A549 (cell line): ENCODE measurements around the gene REEP3. TPM values are rescaled to one million over a fixed set of nuclear protein-coding genes. Genes with fewer than 3 reads are reported as not detected.

Experiments
- ATAC-seq, 2 experiments: fragments of 200-7000 bp in 1 of 2; fragments of >200 bp in 1 of 2; cut with Nextera tagmentation in 1 of 2; cut with Tn5 transposase in 1 of 2; 3 replicates each; pipeline versions ENCODE4 v1.8.0 to v1.9.1; 2018 to 2020; ENCODE audit warnings: mild to moderate bottlenecking in 1 of 2, moderate library complexity in 1 of 2
- CTCF ChIA-PET: fragments of 300-600 bp; sonication (Branson Sonifier 250); formaldehyde crosslinking; extraction: SDS; loops from one replicate; lab custom pipeline; 2021; ENCODE audit warnings: antibody characterized with exemption, inconsistent platforms; lab: Yijun Ruan, JAX
- POLR2A ChIA-PET: fragments of 350-600 bp; formaldehyde crosslinking; extraction: SDS; loops from one replicate; lab custom pipeline; 2021; ENCODE audit warnings: antibody characterized with exemption, inconsistent platforms; lab: Yijun Ruan, JAX
- DNase-seq, 2 experiments: peaks; one replicate each; pipeline versions ENCODE4 v3.0.0 to v3.0.0-alpha.2; 2011 to 2016; ENCODE audit warnings: low read depth in 1 of 2, low spot score in 1 of 2
- FAIRE-seq: peaks from 2 replicates; lab custom pipeline; 2011; peaks lifted over from hg19 to GRCh38; lab: Jason Lieb, UNC
- H3K27ac ChIP-seq, 2 experiments: fragments of >200 bp; sonication (Bioruptor Twin); formaldehyde crosslinking; 3 replicates each; pipeline ENCODE4 v1.5.1; 2016 to 2017
- H3K4me1 ChIP-seq: fragments of >200 bp; sonication (Bioruptor Twin); formaldehyde crosslinking; 3 replicates; pipeline ENCODE4 v1.6.1; 2016
- H3K4me2 ChIP-seq: fragments of >200 bp; sonication (Bioruptor Twin); formaldehyde crosslinking; 3 replicates; pipeline ENCODE4 v1.6.1; 2016
- H3K4me3 ChIP-seq: fragments of >200 bp; sonication (Bioruptor Twin); formaldehyde crosslinking; 3 replicates; pipeline ENCODE4 v1.5.1; 2016
- H3K9me3 ChIP-seq: fragments of >200 bp; sonication (Bioruptor Twin); formaldehyde crosslinking; 3 replicates; pipeline ENCODE4 v1.6.1; 2016
- CBX8 ChIP-seq: fragments of 200-600 bp; sonication (generic); IDR thresholded peaks from 2 replicates; pipeline ENCODE4 v1.6.1; 2016
- CHD2 ChIP-seq: fragments of 150-350 bp; IDR thresholded peaks from 2 replicates; pipeline ENCODE4 v1.6.1; 2014; ENCODE audit warnings: low read length; ENCODE audit not compliant: partially characterized antibody
- EHF ChIP-seq: fragments of 250-450 bp; sonication (Bioruptor Pico); IDR thresholded peaks from 2 replicates; pipeline ENCODE4 v1.5.0; 2020; ENCODE audit warnings: mild to moderate bottlenecking
- ESRRA ChIP-seq: fragments of 150-350 bp; IDR thresholded peaks from 2 replicates; pipeline ENCODE4 v1.6.1; 2014; ENCODE audit warnings: mild to moderate bottlenecking, low read length, borderline replicate concordance
- FOSB ChIP-seq: fragments of 250-450 bp; sonication (Bioruptor Pico); IDR thresholded peaks from 2 replicates; pipeline ENCODE4 v1.5.0; 2020; ENCODE audit warnings: mild to moderate bottlenecking, moderate library complexity
- GATA3 ChIP-seq: IDR thresholded peaks from 2 replicates; pipeline ENCODE4 v1.6.1; 2012; ENCODE audit warnings: borderline replicate concordance
- HDAC2 ChIP-seq: fragments of 200-600 bp; sonication (generic); IDR thresholded peaks from 2 replicates; pipeline ENCODE4 v1.6.1; 2016
- HOXA7 ChIP-seq: fragments of 250-450 bp; sonication (Bioruptor Pico); IDR thresholded peaks from 2 replicates; pipeline ENCODE4 v1.5.0; 2020; ENCODE audit warnings: mild to moderate bottlenecking, moderate library complexity
- KDM5A ChIP-seq: fragments of 200-600 bp; sonication (generic); IDR thresholded peaks from 2 replicates; pipeline ENCODE4 v1.6.1; 2016; ENCODE audit warnings: antibody characterized with exemption, mild to moderate bottlenecking
- MYC ChIP-seq: IDR thresholded peaks from 2 replicates; pipeline ENCODE4 v1.6.1; 2012; ENCODE audit warnings: mild to moderate bottlenecking, inconsistent platforms, low read length, improper control_type of control experiment, borderline replicate concordance
- NPAS2 ChIP-seq: fragments of 250-450 bp; sonication (Bioruptor Pico); IDR thresholded peaks from 2 replicates; pipeline ENCODE4 v1.8.0; 2022; ENCODE audit warnings: mild to moderate bottlenecking, moderate library complexity, borderline replicate concordance
- PHF8 ChIP-seq: fragments of 200-600 bp; sonication (generic); IDR thresholded peaks from 2 replicates; pipeline ENCODE4 v1.6.1; 2016; ENCODE audit warnings: low read depth, mild to moderate bottlenecking, antibody characterized with exemption, moderate library complexity, borderline replicate concordance
- POLR2AphosphoS2 ChIP-seq: conservative IDR thresholded peaks from 2 replicates; pipeline ENCODE4 v1.6.1; 2012; ENCODE audit warnings: low read length, improper control_type of control experiment, inconsistent platforms
- RCOR1 ChIP-seq: fragments of 150-350 bp; IDR thresholded peaks from 2 replicates; pipeline ENCODE4 v1.6.1; 2014; ENCODE audit warnings: antibody characterized with exemption, low read length, low read depth
- SMC3 ChIP-seq: fragments of >200 bp; sonication (Bioruptor Twin); formaldehyde crosslinking; IDR thresholded peaks from 3 replicates; pipeline ENCODE4 v1.6.1; 2018; ENCODE audit warnings: inconsistent platforms
- ZC3H11A ChIP-seq: fragments of 450-650 bp; IDR thresholded peaks from 2 replicates; pipeline ENCODE4 v1.6.1; 2014; ENCODE audit warnings: antibody characterized with exemption, mild to moderate bottlenecking
- ZFP36 ChIP-seq: fragments of 450-650 bp; IDR thresholded peaks from 2 replicates; pipeline ENCODE4 v1.6.1; 2014; ENCODE audit warnings: borderline replicate concordance; ENCODE audit not compliant: partially characterized antibody
- WGBS: methylation state at CpG from one replicate; pipeline ENCODE4 v1.1.6; 2017; ENCODE audit errors: missing lambda C conversion rate; 5-methylcytosine and 5-hydroxymethylcytosine counted together
- polyA plus RNA-seq, 4 experiments: library from polyadenylated mRNA; depleted of rRNA in 3 of 4; stranded (reverse); fragments of >200 nt; fragmentation: RNase III in 1 of 4; extraction: RNeasy Plus Mini Kit Qiagen cat#74134 plus additional on column Dnase treatment in 1 of 4; gene quantifications; 2 replicates in 3 of 4; 3 replicates in 1 of 4; pipeline ENCODE4 v1.2.3, GENCODE V29; 2011 to 2017
- TF ChIP-seq, protein P1 (sequence below): fragments of 450-650 bp; IDR thresholded peaks from 2 replicates; pipeline ENCODE4 v1.6.1; 2014; ENCODE audit warnings: antibody characterized with exemption
- TF ChIP-seq, protein P2 (sequence below): IDR thresholded peaks from 2 replicates; pipeline ENCODE4 v1.6.1; 2012
- TF ChIP-seq, protein P3 (sequence below): fragments of 250-450 bp; sonication (Bioruptor Pico); IDR thresholded peaks from 2 replicates; pipeline ENCODE4 v1.5.0; 2021; ENCODE audit warnings: mild to moderate bottlenecking, moderate library complexity, borderline replicate concordance
- TF ChIP-seq, protein P4 (sequence below): fragments of >200 bp; sonication (Bioruptor Twin); formaldehyde crosslinking; IDR thresholded peaks from 2 replicates; pipeline ENCODE4 v1.6.1; 2016
- TF ChIP-seq, protein P5 (sequence below): fragments of >200 bp; sonication (Bioruptor Twin); formaldehyde crosslinking; IDR thresholded peaks from 3 replicates; pipeline ENCODE4 v1.6.1; 2016

The REEP3 gene
- polyA plus RNA-seq, 2 of the 4 experiments (the other 2 are of a cell fraction): 19.6 to 35.8 TPM

DNA sequence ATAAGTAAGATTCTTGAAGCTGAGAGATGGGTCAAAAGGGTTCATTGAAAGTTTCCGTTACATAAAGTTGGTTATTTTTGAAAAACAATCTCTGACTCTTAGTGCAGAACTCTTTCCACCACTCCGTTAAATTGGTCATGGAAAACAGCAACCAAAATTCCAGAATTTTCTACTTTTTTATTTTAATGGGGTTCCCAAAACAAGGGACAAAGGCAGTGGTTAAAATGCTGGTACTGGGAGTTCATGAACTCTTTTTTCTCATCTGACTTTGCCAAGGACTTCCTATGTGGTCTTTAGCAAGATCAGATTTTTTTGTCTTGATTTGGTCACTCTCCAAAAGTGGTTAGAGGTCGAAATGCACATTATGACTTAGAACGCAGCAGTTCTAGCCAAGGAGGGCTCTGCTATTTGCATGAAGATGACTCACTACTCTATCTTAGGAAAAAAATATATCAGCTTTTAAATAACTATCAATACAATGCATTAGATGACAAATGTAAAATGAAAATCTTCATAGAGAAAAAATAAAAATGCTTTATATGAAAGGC is 145.7 kb downstream of the REEP3 start:
- ATAC-seq: no peak
- 52% methylated on average over 4 of the region's 4 CpGs for WGBS
- no peak for TF ChIP-seq EHF
- TF ChIP-seq ZC3H11A: no peak
- TF ChIP-seq GATA3: no peak
- TF ChIP-seq, protein P1, sequence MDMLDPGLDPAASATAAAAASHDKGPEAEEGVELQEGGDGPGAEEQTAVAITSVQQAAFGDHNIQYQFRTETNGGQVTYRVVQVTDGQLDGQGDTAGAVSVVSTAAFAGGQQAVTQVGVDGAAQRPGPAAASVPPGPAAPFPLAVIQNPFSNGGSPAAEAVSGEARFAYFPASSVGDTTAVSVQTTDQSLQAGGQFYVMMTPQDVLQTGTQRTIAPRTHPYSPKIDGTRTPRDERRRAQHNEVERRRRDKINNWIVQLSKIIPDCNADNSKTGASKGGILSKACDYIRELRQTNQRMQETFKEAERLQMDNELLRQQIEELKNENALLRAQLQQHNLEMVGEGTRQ: no peak
- TF ChIP-seq, protein P2, sequence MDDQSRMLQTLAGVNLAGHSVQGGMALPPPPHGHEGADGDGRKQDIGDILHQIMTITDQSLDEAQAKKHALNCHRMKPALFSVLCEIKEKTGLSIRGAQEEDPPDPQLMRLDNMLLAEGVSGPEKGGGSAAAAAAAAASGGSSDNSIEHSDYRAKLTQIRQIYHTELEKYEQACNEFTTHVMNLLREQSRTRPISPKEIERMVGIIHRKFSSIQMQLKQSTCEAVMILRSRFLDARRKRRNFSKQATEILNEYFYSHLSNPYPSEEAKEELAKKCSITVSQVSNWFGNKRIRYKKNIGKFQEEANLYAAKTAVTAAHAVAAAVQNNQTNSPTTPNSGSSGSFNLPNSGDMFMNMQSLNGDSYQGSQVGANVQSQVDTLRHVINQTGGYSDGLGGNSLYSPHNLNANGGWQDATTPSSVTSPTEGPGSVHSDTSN: no peak
- no peak for TF ChIP-seq NPAS2
- no peak for TF ChIP-seq FOSB (CRISPR knock-in tag)
- TF ChIP-seq ESRRA: no peak
- TF ChIP-seq SMC3: no peak
- H3K4me3 ChIP-seq: no peak overlapping the region
- no peak for FAIRE-seq
- no peak overlapping the region for H3K4me2 ChIP-seq
- POLR2A ChIA-PET: interaction anchor here (0.6 kb wide), 1 partner anchor 248 kb away, joined by 5 read pairs; no protein-coding TSS in a partner anchor
- no peak overlapping the region for H3K27ac ChIP-seq
- no peaks in the 10 kb centered on the region for H3K9me3 ChIP-seq
- CTCF ChIA-PET: interaction anchor here (1.3 to 1.9 kb wide), 2 partner anchors 10 to 53 kb away, joined by 3 to 5 read pairs; no protein-coding TSS in a partner anchor
- no peaks in the 10 kb centered on the region for H3K4me1 ChIP-seq
- DNase-seq: no peak

DNA sequence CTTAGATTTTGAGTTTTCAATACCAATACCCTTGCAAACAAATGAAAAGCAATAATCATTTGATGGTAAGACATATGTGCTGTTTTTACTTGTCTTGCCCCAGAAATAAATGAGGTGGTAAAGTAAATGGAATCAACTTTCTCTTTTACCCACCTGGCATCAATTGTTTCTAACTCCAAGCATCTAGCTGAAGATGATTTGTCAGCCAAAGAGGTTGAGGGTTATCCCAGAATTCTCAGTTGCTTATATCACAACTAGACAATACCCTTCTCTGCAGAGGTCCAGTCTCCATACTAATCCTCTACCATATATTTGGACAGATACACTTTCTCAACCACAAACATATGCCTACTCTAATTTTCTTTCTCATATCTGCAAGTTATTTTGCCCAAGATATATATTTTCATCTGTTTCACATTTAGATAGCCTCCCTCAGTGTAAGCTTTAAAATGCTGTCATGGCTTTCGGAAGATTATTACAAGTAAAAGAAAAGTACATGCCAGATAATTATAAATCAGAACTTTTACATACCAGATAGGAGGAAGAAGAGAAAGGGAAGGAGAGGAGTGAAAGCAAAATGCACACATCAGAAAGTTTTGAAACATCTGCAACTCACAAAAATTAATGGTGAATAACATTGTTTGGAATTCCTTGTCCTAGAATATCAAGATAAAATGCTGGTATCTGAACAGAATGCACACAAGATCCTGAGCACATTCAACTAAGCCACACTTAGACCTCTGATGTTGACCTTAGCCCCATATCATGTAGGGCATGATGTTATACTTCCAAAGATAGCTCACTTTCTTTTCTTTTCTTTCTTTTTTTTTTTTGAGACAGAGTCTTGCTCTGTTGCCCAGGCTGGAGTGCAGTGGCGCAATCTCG is 146.6 kb downstream of the REEP3 start:
- no peak overlapping the region for H3K27ac ChIP-seq
- FAIRE-seq: no peak
- ChIA-PET POLR2A (interaction anchor here (0.6 kb wide), 2 partner anchors 50 to 248 kb away, joined by 5 to 8 read pairs; no protein-coding TSS in a partner anchor), CTCF (interaction anchor here (1.3 to 1.9 kb wide), 2 partner anchors 11 to 52 kb away, joined by 3 to 5 read pairs; no protein-coding TSS in a partner anchor)
- no peaks in the 10 kb centered on the region for H3K9me3 ChIP-seq
- no peaks in the 10 kb centered on the region for H3K4me1 ChIP-seq
- TF ChIP-seq GATA3: no peak
- no peak for TF ChIP-seq HOXA7 (CRISPR knock-in tag)
- TF ChIP-seq ZFP36: no peak
- no peak for TF ChIP-seq RCOR1
- TF ChIP-seq CBX8: no peak
- TF ChIP-seq PHF8: no peak
- TF ChIP-seq, protein P3, sequence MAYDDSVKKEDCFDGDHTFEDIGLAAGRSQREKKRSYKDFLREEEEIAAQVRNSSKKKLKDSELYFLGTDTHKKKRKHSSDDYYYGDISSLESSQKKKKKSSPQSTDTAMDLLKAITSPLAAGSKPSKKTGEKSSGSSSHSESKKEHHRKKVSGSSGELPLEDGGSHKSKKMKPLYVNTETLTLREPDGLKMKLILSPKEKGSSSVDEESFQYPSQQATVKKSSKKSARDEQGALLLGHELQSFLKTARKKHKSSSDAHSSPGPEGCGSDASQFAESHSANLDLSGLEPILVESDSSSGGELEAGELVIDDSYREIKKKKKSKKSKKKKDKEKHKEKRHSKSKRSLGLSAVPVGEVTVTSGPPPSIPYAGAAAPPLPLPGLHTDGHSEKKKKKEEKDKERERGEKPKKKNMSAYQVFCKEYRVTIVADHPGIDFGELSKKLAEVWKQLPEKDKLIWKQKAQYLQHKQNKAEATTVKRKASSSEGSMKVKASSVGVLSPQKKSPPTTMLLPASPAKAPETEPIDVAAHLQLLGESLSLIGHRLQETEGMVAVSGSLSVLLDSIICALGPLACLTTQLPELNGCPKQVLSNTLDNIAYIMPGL: no peak
- TF ChIP-seq POLR2AphosphoS2: no peak
- TF ChIP-seq, protein P4, sequence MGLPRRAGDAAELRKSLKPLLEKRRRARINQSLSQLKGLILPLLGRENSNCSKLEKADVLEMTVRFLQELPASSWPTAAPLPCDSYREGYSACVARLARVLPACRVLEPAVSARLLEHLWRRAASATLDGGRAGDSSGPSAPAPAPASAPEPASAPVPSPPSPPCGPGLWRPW: no peak
- TF ChIP-seq, protein P1: no peak
- no peak for TF ChIP-seq KDM5A
- no peak for TF ChIP-seq HDAC2
- TF ChIP-seq, protein P5, sequence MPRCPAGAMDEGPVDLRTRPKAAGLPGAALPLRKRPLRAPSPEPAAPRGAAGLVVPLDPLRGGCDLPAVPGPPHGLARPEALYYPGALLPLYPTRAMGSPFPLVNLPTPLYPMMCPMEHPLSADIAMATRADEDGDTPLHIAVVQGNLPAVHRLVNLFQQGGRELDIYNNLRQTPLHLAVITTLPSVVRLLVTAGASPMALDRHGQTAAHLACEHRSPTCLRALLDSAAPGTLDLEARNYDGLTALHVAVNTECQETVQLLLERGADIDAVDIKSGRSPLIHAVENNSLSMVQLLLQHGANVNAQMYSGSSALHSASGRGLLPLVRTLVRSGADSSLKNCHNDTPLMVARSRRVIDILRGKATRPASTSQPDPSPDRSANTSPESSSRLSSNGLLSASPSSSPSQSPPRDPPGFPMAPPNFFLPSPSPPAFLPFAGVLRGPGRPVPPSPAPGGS: no peak
- TF ChIP-seq MYC: no peak
- no peak for TF ChIP-seq CHD2
- ATAC-seq: no peak
- DNase-seq: no peak
- H3K4me3 ChIP-seq: no peak overlapping the region
- H3K4me2 ChIP-seq: no peak overlapping the region
- WGBS: 96% methylated on average over 3 of the region's 3 CpGs
